ENCODE results near the gene MOB3B.

- TF ChIP-seq EZH2 (IDR thresholded peaks at IDR 0.05), result no peak
- TF ChIP-seq, protein P1, sequence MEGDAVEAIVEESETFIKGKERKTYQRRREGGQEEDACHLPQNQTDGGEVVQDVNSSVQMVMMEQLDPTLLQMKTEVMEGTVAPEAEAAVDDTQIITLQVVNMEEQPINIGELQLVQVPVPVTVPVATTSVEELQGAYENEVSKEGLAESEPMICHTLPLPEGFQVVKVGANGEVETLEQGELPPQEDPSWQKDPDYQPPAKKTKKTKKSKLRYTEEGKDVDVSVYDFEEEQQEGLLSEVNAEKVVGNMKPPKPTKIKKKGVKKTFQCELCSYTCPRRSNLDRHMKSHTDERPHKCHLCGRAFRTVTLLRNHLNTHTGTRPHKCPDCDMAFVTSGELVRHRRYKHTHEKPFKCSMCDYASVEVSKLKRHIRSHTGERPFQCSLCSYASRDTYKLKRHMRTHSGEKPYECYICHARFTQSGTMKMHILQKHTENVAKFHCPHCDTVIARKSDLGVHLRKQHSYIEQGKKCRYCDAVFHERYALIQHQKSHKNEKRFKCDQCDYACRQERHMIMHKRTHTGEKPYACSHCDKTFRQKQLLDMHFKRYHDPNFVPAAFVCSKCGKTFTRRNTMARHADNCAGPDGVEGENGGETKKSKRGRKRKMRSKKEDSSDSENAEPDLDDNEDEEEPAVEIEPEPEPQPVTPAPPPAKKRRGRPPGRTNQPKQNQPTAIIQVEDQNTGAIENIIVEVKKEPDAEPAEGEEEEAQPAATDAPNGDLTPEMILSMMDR (IDR thresholded peaks at IDR 0.05), result no peak
- TF ChIP-seq EZH2phosphoT487 (IDR thresholded peaks at IDR 0.05), result no peak
Measured at GRCh38 chr9:27394826-27395201, 134.8 kb downstream of the MOB3B start.
